GM19395 (cell line): ENCODE results near the gene LZTR1.

ENCODE experiments used
- ATAC-seq: cut with Tn5 transposase; IDR thresholded peaks from one replicate; pipeline ENCODE4 v1.9.1; 2021; ENCODE audit warnings: mild to moderate bottlenecking, moderate library complexity; ENCODE audit not compliant: unreplicated experiment

LZTR1 gene

DNA sequence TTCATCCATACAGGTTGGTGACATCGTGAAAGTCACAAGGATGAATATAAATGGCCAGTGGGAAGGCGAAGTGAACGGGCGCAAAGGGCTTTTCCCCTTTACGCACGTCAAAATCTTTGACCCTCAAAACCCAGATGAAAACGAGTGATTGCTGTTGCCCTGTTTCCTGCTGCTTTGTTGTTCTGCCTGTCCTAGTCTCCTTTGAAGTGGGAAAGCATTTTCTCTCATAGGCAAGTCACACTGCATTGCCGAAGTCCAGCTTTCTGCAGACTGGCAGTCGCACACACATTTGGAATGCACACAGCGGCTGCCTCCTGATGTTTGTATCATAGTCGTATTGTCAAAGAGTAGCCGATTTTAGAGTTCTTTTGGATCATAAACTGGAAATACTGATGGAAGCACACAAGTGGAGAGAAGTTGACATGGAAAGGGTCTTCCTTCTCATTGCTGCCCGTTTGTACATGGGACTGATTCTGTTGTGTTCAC lies 32.4 kb upstream of the LZTR1 start:
- ATAC-seq: no peak

- no peak for ATAC-seq
These were observed 30.8 kb upstream of the LZTR1 start for GRCh38 chr22:20951151-20951931.

DNA sequence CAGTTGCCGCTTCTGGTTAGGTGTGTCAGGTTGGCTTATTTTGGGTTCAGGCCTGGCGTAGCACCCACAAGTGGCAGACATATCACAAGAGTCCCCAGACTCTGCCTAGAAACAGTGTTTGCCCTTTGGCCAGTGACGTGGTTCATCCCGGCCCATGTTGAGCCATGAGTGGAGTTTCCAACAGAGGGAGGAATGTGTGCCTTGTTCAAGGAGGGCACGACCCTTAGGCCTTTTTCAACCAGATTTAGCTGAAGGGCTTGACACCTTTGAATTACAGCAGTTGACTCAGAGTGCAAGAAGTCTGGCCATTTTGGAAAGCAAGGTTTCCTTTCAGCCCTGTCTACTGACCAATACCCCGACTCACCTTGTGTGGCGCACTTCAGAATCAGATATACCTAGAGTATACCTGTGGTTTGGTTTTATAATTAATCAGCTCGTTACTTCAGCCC lies 30.1 kb upstream of the LZTR1 start:
- no peak for ATAC-seq

- no peak for ATAC-seq
These were observed 29.4 kb upstream of the LZTR1 start for GRCh38 chr22:20952544-20953341.

- ATAC-seq: no peak
These were observed 28.8 kb upstream of the LZTR1 start for GRCh38 chr22:20953342-20953608.

DNA sequence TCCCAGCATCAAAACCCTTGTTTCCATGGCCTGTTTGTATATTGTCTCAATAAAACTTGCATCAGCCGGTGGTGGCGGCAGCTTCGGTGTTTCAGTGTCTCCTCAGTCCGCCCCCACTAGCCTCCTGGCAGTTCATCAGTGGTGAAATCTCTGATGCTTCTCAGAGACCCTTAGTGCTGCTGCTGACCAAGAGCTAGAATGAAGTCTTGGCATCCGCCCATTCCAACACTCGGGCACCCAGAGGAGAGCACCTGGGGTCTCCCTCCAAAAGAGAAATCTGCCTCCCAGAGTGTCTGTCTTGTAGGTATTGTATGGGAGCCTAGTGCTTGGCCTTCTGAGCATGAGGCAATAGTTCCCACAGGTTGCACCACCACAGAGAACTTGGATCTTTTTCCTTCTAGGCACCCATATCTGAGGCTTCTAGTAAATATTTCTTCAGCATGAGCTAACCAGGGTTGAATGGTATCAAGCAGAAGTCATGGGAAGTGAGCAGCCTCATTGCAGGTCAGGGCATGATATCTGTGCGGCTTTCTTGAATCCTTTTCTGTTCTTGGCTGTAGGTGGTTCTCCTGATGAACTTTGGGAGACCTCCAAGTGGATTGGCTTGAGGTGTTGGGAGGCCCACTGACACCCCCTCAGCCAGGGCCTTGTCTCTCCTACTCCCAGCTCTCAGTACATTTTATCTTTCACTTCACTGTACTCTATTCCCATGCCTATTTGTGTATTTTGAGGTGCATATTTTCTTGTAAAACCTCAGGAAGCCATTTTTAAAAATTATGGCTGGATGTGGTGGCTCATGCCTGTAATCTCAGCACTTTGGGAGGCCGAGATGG lies 28.2 kb upstream of the LZTR1 start:
- ATAC-seq: no peak

DNA sequence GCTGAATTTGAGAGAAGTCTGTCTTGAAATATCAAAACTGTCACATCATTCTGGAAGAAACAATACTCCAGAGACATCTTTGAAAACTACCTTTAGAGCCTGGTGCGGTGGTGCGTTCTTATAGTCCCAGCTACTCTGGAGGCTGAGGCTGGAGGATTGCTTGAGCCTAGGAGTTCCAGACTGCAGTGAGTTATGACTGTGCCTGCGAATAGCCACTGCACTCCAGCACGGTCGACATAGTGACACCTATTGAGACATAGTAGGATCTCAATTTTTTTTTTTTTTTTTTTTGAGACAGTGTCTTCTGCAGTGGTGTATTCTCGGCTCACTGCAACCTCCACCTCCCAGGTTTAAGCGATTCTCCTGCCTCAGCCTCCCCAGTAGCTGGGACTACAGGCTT lies 26.5 kb upstream of the LZTR1 start:
- no peak for ATAC-seq

- no peak for ATAC-seq
These were observed 25.6 kb upstream of the LZTR1 start for GRCh38 chr22:20956258-20957101.

DNA sequence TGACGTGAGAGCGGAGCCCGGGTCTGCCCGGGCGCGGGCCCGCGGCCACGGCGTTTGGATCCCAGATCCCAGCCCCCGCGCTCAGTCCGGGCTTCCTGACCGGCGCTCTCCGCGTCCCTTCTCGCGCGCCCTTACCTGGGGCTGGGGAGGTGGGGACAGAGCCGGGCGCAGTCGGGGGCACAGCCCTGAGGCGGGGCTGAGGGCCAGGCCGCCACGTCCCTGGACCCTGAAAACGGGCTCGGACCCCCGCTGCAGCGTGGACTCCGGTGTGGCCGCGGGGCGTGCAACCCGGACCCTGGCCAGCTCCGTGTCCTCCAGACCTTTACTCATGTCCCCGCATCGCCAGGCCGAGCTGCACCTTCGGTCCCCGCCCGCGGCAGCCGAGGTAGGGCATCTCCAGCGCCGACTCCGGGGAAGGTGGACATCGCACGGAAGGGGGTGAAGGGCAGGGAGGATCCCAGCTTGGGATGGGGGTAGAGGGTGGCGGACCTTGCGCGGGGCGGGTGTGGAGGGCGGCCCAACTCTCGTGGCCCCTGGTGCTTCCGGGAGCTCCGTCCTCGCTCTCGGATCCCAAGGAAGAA lies 24.9 kb upstream of the LZTR1 start:
- ATAC-seq: no peak

- no peak for ATAC-seq
These were observed 24.2 kb upstream of the LZTR1 start for GRCh38 chr22:20957683-20958431.

DNA sequence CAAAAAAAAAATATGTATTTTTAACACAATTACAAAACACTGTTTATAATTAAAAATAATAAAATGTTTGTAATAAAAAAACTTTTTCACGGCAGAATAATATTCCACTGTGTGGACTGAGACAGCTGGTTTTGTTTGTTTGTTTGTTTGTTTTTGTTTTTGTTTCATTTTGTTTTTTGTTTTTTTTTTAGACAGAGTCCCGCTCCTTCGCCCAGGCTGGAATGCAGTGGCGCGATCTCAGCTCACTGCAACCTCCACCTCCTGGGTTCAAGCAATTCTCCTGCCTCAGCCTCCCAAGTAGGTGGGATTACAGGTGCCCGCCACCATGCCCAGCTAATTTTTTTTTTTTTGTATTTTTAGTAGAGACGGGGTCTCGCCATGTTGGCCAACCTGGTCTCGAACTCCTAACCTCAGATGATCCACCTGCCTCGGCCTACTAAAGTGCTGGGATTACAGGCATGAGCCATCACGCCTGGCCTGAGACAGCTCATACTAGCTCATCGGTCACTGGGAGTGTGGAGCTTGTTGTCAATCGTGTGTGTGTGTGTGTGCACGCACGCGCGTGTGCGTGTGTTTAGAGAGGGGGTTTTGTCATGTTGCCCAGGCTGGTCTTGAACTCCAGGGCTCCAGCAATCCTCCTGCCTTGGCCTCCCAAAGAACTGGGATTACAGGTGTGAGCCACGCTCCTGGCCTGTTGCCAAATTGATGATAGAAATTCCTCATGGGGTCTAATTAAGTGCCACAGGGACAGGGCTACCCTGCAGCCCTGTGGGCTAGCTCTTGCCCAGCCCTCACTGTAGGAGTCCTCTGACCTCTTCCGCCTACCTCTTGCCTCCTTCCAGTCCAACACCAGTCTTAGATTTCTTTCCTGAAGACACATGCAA lies 22.3 kb upstream of the LZTR1 start:
- no peak for ATAC-seq

DNA sequence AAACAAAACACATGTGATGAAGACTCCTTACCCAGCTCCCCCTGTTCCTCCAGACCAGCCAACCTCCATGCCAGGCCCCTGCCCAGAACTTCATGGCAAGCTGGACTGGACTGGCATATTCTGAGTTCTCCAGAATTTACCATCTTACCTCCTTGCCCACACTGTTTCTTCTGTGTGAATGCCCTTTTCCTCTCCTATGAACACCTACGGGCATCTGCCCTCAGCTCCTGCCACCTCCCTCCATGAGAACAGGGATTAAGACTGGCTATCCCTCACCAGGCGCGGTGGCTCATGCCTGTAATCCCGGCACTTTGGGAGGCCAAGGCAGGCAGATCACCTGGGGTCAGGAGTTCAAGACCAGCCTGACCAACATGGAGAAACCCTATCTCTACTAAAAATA lies 21.5 kb upstream of the LZTR1 start:
- no peak for ATAC-seq

GRCh38 chr22:20962491-20962945 lies 19.6 kb upstream of the LZTR1 start:
- ATAC-seq: no peak

GRCh38 chr22:20963201-20964052 lies 18.7 kb upstream of the LZTR1 start:
- ATAC-seq: no peak

DNA sequence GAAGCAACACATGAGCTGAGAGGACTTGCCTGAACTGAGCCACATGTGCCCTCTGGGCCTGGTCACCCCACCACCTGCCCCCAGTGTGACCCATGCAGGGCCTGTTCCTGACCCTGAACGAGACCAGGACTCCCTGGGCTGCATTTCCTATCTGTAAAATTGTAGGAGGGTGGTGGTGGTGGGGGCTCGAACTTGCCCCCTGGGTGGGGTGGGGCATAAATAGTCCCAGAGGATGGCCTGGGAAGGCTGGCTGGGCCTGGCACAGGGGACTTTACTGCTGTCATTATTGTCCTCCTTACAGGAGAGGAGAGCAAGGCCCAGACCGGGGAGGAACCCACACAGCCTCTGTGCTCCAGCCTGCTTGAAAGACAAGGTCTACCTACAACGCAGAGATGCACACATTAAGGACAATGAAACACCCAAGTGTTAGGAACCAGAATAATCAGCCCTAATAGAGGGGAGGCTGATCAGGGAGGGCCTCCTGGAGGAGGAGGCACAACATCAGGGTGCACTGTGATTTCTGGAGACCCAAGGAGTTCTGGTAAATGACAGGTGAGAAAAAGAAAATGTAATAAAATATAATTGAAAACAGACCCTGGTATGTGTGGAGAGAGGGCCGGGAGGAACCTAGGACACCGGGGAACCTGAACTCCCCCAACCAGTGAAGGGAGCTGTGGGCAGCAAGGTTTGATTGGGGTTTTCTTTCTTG lies 17.9 kb upstream of the LZTR1 start:
- no peak for ATAC-seq

DNA sequence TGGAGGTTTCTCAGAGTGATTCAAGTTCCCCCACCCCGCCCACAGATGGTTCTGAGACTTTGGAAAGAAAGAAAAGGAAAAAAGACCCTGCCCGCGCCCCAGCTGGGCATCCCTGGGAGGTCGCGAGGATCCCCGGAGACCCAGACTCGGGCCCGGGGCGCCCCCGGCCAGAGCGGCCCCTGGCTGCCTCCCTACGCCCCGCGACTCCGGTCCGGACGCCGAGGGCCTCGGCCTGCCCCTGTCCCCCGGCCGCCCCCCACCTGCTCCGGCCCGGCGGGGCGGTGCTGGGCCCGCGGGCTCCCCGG lies 17.3 kb upstream of the LZTR1 start:
- ATAC-seq: no peak
